Right lobe of liver (tissue), 4 donors: ENCODE data around the gene PLCL2.

Experiments
- POLR2A ChIP-seq: fragments of 450-650 bp; IDR thresholded peaks from one replicate; pipeline ENCODE4 v1.6.1; 2017; ENCODE audit warnings: antibody characterized with exemption, mild to moderate bottlenecking
- TF ChIP-seq, protein P1 (sequence below), 4 donors: fragments of 200-600 bp in 3 of 4; fragments of 450-650 bp in 1 of 4; IDR thresholded peaks; one replicate each; pipeline versions ENCODE4 v1.5.1 to v1.8.0; 2016 to 2022; ENCODE audit warnings: antibody characterized with exemption in 4 of 4, mild to moderate bottlenecking in 2 of 4
- donor health status: DM: no; HTN: no; CAD: no.
- donor health status: DM: no; HTN: no; CAD: no.
- donor health status: DM: no; HTN: yes; CAD: no.

DNA sequence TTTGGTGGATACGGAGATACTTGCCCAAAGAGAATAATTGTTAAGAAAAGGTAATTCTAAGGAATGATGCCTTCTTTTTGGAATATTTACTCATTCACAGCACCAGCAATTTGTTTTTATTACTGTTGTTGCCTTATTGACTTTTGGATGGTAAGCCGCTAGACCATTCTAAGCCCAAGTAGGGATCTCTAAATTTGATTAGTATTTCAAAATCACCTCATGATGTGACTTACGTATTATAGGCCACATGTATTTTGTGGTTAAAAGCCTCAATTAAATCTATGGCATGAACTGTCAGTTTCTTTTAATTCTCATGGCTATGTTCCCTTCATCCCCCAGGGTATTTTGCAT lies 94.1 kb downstream of the PLCL2 start:
- TF ChIP-seq, protein P1, sequence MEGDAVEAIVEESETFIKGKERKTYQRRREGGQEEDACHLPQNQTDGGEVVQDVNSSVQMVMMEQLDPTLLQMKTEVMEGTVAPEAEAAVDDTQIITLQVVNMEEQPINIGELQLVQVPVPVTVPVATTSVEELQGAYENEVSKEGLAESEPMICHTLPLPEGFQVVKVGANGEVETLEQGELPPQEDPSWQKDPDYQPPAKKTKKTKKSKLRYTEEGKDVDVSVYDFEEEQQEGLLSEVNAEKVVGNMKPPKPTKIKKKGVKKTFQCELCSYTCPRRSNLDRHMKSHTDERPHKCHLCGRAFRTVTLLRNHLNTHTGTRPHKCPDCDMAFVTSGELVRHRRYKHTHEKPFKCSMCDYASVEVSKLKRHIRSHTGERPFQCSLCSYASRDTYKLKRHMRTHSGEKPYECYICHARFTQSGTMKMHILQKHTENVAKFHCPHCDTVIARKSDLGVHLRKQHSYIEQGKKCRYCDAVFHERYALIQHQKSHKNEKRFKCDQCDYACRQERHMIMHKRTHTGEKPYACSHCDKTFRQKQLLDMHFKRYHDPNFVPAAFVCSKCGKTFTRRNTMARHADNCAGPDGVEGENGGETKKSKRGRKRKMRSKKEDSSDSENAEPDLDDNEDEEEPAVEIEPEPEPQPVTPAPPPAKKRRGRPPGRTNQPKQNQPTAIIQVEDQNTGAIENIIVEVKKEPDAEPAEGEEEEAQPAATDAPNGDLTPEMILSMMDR (IDR thresholded peaks at IDR 0.05), result no peak
- no peak for TF ChIP-seq POLR2A
